K562 (cell line): ENCODE data around the gene ALPK1. TPM values are rescaled to one million over a fixed set of nuclear protein-coding genes. Genes with fewer than 3 reads are reported as not detected.

ENCODE experiments used
- BMI1 ChIP-seq: fragments of 150-350 bp; IDR thresholded peaks from 2 replicates; pipeline ENCODE4 v1.6.1; 2014; ENCODE audit warnings: low read length
- CCNT2 ChIP-seq: IDR thresholded peaks from 2 replicates; pipeline ENCODE4 v1.6.1; 2011; ENCODE audit warnings: borderline replicate concordance, low read depth, mild to moderate bottlenecking, moderate library complexity, mixed read lengths, low read length; ENCODE audit not compliant: insufficient read length; ENCODE audit errors: extremely low read depth
- DLX4 ChIP-seq: fragments of 250-450 bp; sonication (Bioruptor Pico); IDR thresholded peaks from 2 replicates; pipeline ENCODE4 v1.6.1; 2021; ENCODE audit warnings: mild to moderate bottlenecking
- EWSR1 ChIP-seq: fragments of 450-650 bp; IDR thresholded peaks from 2 replicates; pipeline ENCODE4 v1.6.1; 2018; ENCODE audit warnings: borderline replicate concordance, mild to moderate bottlenecking, low read depth, moderate library complexity; ENCODE audit not compliant: partially characterized antibody
- FOXK1 ChIP-seq: sonication (generic); formaldehyde crosslinking; IDR thresholded peaks from 2 replicates; pipeline ENCODE4 v1.8.0; 2022; ENCODE audit warnings: missing genetic modification reagents, mild to moderate bottlenecking, borderline replicate concordance
- GATAD2B ChIP-seq: fragments of 450-650 bp; IDR thresholded peaks from 2 replicates; pipeline ENCODE4 v1.6.1; 2017; ENCODE audit warnings: mild to moderate bottlenecking, borderline replicate concordance
- GTF2E2 ChIP-seq: fragments of 200-800 bp; sonication (Bioruptor generic); IDR thresholded peaks from 2 replicates; pipeline ENCODE4 v1.6.1; 2016; ENCODE audit warnings: missing genetic modification characterization, missing compliant biosample characterization
- MAFK ChIP-seq: IDR thresholded peaks from 2 replicates; pipeline ENCODE4 v1.6.1; 2011; ENCODE audit warnings: low read length, improper control_type of control experiment
- MECOM ChIP-seq: fragments of 250-450 bp; sonication (Bioruptor Pico); IDR thresholded peaks from 2 replicates; pipeline ENCODE4 v1.8.0; 2022; ENCODE audit warnings: inconsistent platforms
- NRF1 ChIP-seq, 2 experiments: fragments of 450-650 bp; IDR thresholded peaks in 1 of 2; conservative IDR thresholded peaks in 1 of 2; 2 replicates each; pipeline ENCODE4 v1.6.1; 2014; ENCODE audit warnings: mild to moderate bottlenecking in 2 of 2
- PYGO2 ChIP-seq: fragments of 450-650 bp; IDR thresholded peaks from 2 replicates; pipeline ENCODE4 v1.6.1; 2016; ENCODE audit warnings: mild to moderate bottlenecking, missing genetic modification characterization, moderate library complexity, missing compliant biosample characterization
- RBM17 ChIP-seq: fragments of 200-400 bp; formaldehyde crosslinking; IDR thresholded peaks from 2 replicates; pipeline ENCODE4 v1.6.1; 2017; ENCODE audit warnings: low read depth, mild to moderate bottlenecking, low read length, borderline replicate concordance
- STAT6 ChIP-seq: sonication (generic); formaldehyde crosslinking; IDR thresholded peaks from 2 replicates; pipeline ENCODE4 v1.8.1; 2023; ENCODE audit warnings: mild to moderate bottlenecking, missing genetic modification reagents
- TCF15 ChIP-seq: fragments of 250-450 bp; sonication (Bioruptor Pico); IDR thresholded peaks from 2 replicates; pipeline ENCODE4 v1.8.0; 2022; ENCODE audit warnings: moderate library complexity, mild to moderate bottlenecking, inconsistent platforms
- XRCC4 ChIP-seq: IDR thresholded peaks from one replicate; pipeline ENCODE4 v1.6.1; 2011; ENCODE audit not compliant: insufficient read depth, insufficient read length; ENCODE audit errors: extremely low read depth
- ZKSCAN3 ChIP-seq: fragments of 250-450 bp; sonication (Bioruptor Pico); IDR thresholded peaks from 2 replicates; pipeline ENCODE4 v1.4.0; 2020
- ZNF282 ChIP-seq: sonication (generic); formaldehyde crosslinking; IDR thresholded peaks from 2 replicates; pipeline ENCODE4 v1.8.1; 2023; ENCODE audit warnings: missing genetic modification reagents
- ZNF609 ChIP-seq: sonication (generic); formaldehyde crosslinking; IDR thresholded peaks from 2 replicates; pipeline ENCODE4 v1.8.1; 2023; ENCODE audit warnings: missing genetic modification reagents, mild to moderate bottlenecking, borderline replicate concordance
- ZNF699 ChIP-seq: fragments of 250-450 bp; sonication (Bioruptor Pico); IDR thresholded peaks from 2 replicates; pipeline ENCODE4 v1.8.0; 2021; ENCODE audit warnings: mild to moderate bottlenecking, moderate library complexity; ENCODE audit not compliant: insufficient replicate concordance
- polyA plus RNA-seq, 8 experiments: library from polyadenylated mRNA; depleted of rRNA in 4 of 8; stranded (reverse) in 5 of 8; unstranded in 3 of 8; fragments of >200 nt; fragmentation: Nextera tagmentation in 2 of 8; fragmentation: Illumina TruSeq in 1 of 8; extraction: Ambion mirVana in 2 of 8; extraction: Trizol in 1 of 8; gene quantifications; 2 replicates each; pipeline versions ENCODE4 v1.2.1 to v1.2.3, GENCODE V29; 2011 to 2014; ENCODE audit warnings: inconsistent platforms in 1 of 8, missing spikeins in 1 of 8
- total RNA-seq, 7 experiments: library from RNA; depleted of rRNA in 6 of 7; stranded (reverse); fragments of >200 nt in 6 of 7; fragmentation: Illumina TruSeq in 2 of 7; extraction: Trizol in 2 of 7; gene quantifications; 2 replicates each; pipeline versions ENCODE4 v1.2.1 to v1.2.3, GENCODE V29; 2011 to 2021; ENCODE audit warnings: low replicate concordance in 1 of 7

The ALPK1 gene
- total and polyA plus RNA-seq, 9 of the 15 experiments (the other 6 are each of a cell fraction or from before 2014, with no cell fraction given) = 2.3 to 6.9 (median 4.6) TPM

- TF ChIP-seq FOXK1 (CRISPR knock-in tag) (no peak), GATAD2B (no peak), ZKSCAN3 (CRISPR knock-in tag) (no peak), TCF15 (CRISPR knock-in tag) (no peak), ZNF282 (CRISPR knock-in tag) (no peak), ZNF699 (no peak), ZNF609 (no peak), CCNT2 (no peak), STAT6 (CRISPR knock-in tag) (no peak), RBM17 (no peak), PYGO2 (tag) (no peak), MECOM (CRISPR knock-in tag) (0 out of 2 replicates have a peak, but pooled peaks have one; percentile 27), XRCC4 (no peak), GTF2E2 (tag) (no peak), BMI1 (no peak), MAFK (no peak), NRF1 (conservative IDR thresholded peaks at IDR 0.05 in 1 of 2, IDR thresholded peaks at IDR 0.05 in 1 of 2) (no peak), EWSR1 (no peak), DLX4 (CRISPR knock-in tag) (no peak)
Observed at GRCh38 chr4:112296949-112297880, at the start of gene ALPK1 (continued).
